GM12891 (cell line): ENCODE results near the gene ALAS2. TPM values are rescaled to one million over a fixed set of nuclear protein-coding genes. Genes with fewer than 3 reads are reported as not detected.
"Not testable (repeated sequence)": the region's sequence is repeated elsewhere in the genome, so short reads cannot be mapped to it uniquely, and the experiment has no call there.

ENCODE experiments used
- DNase-seq: peaks from one replicate; pipeline ENCODE4 v3.0.0; 2011; ENCODE audit warnings: low spot score; ENCODE audit not compliant: insufficient read length
- FAIRE-seq: peaks from 2 replicates; lab custom pipeline; 2011; peaks lifted over from hg19 to GRCh38; lab: Jason Lieb, UNC
- PAX5 ChIP-seq: IDR thresholded peaks from 2 replicates; pipeline ENCODE4 v1.6.1; 2011; ENCODE audit warnings: low read length, moderate library complexity, mild to moderate bottlenecking; ENCODE audit not compliant: insufficient read depth, severe bottlenecking
- POLR2A ChIP-seq: IDR thresholded peaks from 2 replicates; pipeline ENCODE4 v1.6.1; 2011; ENCODE audit warnings: low read depth, low read length, control low read depth
- POLR2AphosphoS5 ChIP-seq: IDR thresholded peaks from 2 replicates; pipeline ENCODE4 v1.6.1; 2011; ENCODE audit warnings: low read depth, low read length, control low read depth
- POU2F2 ChIP-seq: IDR thresholded peaks from 2 replicates; pipeline ENCODE4 v1.6.1; 2011; ENCODE audit warnings: low read depth, mild to moderate bottlenecking, control low read depth, low read length, moderate library complexity
- SPI1 ChIP-seq: IDR thresholded peaks from 2 replicates; pipeline ENCODE4 v1.6.1; 2011; ENCODE audit warnings: low read depth, low read length, control low read depth
- TAF1 ChIP-seq: IDR thresholded peaks from 2 replicates; pipeline ENCODE4 v1.6.1; 2011; ENCODE audit warnings: low read depth, low read length, control low read depth
- polyA plus RNA-seq: library from polyadenylated mRNA; unstranded; fragments of >200 nt; gene quantifications from one replicate; pipeline ENCODE4 v1.2.1, GENCODE V29; 2012; ENCODE audit warnings: low read depth, missing spikeins, inconsistent platforms; ENCODE audit not compliant: missing spikeins

Gene ALAS2, protein sequence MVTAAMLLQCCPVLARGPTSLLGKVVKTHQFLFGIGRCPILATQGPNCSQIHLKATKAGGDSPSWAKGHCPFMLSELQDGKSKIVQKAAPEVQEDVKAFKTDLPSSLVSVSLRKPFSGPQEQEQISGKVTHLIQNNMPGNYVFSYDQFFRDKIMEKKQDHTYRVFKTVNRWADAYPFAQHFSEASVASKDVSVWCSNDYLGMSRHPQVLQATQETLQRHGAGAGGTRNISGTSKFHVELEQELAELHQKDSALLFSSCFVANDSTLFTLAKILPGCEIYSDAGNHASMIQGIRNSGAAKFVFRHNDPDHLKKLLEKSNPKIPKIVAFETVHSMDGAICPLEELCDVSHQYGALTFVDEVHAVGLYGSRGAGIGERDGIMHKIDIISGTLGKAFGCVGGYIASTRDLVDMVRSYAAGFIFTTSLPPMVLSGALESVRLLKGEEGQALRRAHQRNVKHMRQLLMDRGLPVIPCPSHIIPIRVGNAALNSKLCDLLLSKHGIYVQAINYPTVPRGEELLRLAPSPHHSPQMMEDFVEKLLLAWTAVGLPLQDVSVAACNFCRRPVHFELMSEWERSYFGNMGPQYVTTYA
- not detected for polyA plus RNA-seq

DNA sequence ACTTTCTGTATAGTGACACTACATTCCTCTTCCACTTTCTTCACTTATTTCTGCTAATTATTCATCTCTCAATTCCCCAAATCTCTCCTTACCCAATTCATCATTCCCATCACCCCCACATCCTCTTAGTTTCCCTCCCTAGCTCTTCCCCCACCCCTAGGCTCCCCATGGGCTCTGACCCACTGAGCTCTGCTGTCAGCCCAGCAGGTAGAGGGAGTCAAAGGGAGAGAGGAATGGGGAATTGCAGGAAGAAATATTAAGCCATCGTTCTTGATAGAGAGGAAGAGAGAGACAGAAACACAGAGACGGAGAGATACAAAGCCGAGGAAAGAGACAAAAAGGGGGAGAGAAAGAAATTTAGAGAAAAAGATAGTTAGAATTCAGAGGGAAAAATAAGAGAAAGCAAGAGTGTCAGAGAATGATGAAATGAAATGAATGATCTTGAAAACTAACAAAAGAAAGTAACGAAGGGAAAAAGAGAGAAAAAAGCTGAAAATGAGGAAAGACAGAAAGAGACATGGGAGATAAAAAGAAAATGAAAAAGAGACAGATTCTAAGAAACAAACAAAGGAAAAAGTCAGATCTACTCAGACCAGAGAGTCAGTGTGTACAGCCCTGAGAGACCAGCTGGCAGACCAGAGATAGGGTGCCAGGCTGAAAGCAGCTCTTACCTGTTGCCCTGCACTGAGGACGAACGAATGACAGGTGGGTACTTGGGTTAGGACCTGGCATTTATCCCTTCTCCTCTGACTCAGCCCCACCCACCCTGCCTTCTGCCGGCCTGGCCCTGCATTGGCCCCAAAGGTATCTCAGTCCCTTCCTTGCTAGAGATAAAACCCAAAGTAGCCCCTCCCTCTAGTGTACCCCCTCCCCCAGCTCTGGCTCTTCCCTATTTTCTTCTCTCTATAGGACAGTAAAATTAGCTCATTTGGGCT lies at the start of gene ALAS2:
TSS of gene ALAS2 (minus strand) at position 707 of the 935 bp plus-strand sequence. CDS start 4,977 bp downstream, outside the sequence.
- FAIRE-seq (no peak), DNase-seq (no peak)
- TF ChIP-seq TAF1 (no peak), SPI1 (no peak)

DNA sequence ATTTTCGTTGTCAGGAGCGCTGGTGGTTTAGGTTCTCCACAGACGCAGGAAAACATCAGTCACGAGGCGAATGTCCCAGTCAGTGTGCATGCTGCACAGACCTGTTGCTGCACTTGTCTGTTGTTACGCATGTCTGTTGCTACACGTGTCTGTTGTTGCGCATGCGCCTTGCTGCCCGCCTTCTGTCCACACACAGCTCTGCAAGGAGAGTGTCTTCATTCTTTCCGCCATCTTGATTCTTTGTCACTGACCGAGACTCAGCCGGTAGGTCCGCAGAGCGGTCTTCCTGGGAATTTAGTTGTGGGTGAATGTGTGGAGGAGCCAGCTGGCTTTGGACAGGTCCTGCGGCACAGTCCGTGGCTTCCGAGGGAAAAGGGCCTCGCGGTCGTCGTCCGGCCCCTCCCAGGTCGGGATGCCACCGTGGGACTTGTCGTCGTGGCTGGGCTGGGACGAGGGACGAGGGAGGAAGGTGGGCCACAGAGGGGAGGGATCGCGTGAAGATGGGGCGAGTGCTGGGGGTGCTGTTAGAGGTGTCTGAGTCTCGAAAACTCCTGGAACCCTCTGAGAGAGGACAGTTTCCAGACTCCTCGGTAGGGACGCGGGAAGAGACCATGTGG lies 44.2 kb upstream of the ALAS2 start, which contains the start of gene PAGE2B:
TSS of gene PAGE2B (plus strand) at position 180 of the 617 bp plus-strand sequence. CDS start 1,012 bp downstream, outside the sequence.
- DNase-seq (no peak), FAIRE-seq (no peak)
- no peak for TF ChIP-seq TAF1
- TF ChIP-seq POLR2A = no peak
- TF ChIP-seq PAX5 = no peak

DNA sequence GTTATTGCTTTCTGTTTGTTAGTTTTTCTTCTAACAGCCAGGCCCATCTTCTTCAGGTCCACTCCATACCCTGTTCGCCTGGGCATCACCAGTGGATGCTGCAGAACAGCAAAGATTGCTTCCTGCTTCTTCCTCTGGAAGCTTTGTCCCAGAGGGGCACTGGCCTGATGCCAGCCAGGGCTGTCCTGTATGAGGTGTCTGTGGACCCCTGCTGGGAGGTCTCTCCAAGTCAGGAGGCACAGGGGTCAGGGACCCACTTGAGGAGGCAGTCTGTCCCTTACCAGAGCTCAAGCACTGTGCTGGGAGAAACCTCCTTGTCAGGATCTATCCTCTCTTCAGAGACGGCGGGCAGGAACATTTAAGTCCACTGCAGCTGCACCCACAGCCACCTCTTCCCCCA lies 41.5 kb upstream of the ALAS2 start:
- TF ChIP-seq POU2F2 = no peak
- TF ChIP-seq TAF1 = no peak
- TF ChIP-seq POLR2A = no peak
- no peak for TF ChIP-seq SPI1
- no peak for TF ChIP-seq PAX5
- TF ChIP-seq POLR2AphosphoS5 = no peak
- FAIRE-seq (no peak), DNase-seq (no peak)

DNA sequence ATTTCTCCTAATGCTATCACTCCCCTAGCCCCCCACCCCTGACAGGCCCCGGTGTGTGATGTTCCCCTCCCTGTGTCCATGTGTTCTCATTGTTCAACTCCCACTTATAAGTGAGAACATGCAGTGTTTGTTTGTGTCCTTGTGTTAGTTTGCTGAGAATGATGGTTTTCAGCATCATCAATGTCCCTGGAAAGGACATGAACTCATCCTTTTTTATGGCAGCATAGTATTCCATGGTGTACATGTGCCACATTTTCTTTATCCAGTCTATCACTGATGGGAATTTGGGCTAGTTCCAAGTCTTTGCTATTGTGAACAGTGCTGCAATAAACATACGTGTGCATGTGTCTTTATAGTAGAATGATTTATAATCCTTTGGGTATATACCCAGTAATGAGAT lies 36.4 kb upstream of the ALAS2 start:
- not testable (repeated sequence) for FAIRE-seq, DNase-seq

DNA sequence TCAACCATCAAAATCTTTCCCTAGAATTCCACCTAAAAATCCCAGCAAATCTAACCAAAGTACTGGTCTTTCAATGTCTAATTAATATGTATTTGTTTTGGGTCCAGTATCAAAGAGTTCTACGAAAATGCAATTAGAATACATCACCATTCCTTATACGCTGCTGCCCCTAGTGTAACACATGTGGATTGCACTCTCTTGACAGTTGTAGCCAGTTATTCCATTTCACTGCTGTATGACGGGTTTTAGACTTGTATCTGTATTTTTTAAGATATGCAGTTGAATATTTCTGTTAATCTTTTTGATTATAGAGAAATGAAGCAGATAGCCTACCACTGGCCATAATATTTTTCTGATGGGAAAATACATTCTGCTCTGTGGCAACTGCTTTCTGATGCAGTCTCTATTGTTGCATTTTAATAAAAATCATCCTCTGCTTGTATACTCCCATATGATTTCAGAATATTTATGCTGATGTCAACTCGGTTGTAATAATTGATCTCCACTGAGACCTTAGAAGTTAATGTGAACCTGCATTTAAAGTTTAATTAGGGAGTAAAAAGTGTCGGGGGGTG lies 27.0 kb upstream of the ALAS2 start:
- TF ChIP-seq PAX5 = no peak
- TF ChIP-seq POLR2A = no peak
- no peak for TF ChIP-seq POLR2AphosphoS5
- TF ChIP-seq SPI1 = no peak
- no peak for TF ChIP-seq POU2F2
- TF ChIP-seq TAF1 = no peak
- DNase-seq (no peak), FAIRE-seq (peak; percentile 88)

DNA sequence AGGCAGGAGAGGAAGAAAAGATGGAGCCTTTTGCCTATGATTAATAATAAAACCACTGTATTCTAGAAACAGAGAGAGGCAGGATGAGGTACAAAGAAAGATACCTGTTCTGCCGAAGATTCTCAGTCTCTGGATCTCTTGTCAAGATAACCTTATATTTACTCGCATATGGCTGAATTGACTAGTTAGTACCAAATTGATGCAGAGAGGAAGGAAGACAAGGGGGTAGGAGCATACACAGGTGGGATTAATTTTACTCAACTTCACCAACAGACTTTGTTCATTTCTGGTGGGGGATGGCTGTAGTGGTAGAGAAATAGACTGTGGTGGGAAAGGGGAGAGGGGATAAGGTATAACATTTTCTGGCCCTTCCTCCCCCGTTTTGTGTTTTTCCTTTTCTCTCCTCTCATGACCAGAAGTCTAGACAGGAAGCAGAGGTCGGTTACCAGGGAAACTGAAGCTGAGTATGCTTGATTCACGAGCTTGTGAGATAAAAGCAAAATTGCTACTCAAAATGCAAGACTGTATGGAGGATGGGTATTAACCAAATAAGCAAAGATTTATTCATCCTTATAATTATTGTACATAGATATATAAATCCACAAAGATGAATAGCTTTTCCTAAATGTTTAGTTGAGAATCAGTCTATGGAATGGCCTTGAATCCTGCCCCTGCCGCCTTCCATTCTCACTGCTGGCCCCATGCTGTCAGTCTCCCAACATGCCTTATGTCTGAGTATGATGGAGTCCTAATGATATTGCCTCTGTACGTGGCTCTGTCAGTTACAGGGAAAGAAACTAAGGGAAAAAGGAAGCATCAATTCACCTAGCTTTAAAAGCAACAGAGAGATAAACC lies 26.3 kb upstream of the ALAS2 start:
- TF ChIP-seq SPI1 = no peak
- TF ChIP-seq POLR2A = no peak
- no peak for TF ChIP-seq TAF1
- no peak for TF ChIP-seq POU2F2
- no peak for TF ChIP-seq POLR2AphosphoS5
- TF ChIP-seq PAX5 = no peak
- no peak for DNase-seq
- FAIRE-seq = no peak

DNA sequence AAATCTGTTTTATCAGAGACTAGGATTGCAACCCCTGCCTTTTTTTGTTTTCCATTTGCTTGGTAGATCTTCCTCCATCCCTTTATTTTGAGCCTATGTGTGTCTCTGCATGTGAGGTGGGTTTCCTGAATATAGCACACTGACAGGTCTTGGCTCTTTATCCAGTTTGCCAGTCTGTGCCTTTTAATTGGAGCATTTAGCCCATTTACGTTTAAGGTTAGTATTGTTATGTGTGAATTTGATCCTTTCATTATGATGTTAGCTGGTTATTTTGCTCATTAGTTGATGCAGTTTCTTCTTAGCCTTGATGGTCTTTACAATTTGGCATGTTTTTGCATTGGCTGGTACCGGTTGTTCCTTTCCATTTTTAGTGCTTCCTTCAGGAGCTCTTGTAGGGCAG lies 19.8 kb upstream of the ALAS2 start:
- not testable (repeated sequence) for DNase-seq, FAIRE-seq

DNA sequence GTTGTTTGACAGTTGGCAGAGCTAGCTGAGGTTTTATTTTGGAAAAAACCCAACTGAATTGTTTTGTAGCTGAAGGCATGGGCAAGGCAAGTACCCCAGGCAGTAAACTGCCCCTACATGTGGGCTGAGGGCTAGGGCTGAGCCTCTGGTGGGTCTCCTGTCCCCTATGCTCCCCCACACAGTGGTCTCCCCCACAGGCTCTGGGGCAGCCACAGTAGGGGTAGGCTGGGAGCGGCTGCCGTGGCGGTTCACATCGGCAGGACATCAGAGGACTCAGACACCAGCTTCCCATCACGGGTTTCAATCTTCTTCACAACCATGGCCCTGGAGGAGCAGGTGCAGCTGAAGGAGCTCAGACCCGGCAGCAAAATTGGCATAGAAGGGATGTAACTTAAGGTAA lies 10.7 kb upstream of the ALAS2 start:
- no peak for TF ChIP-seq PAX5
- no peak for TF ChIP-seq TAF1
- TF ChIP-seq POLR2AphosphoS5 = no peak
- TF ChIP-seq POLR2A = no peak
- no peak for TF ChIP-seq POU2F2
- TF ChIP-seq SPI1 = no peak
- no peak for DNase-seq
- no peak for FAIRE-seq

DNA sequence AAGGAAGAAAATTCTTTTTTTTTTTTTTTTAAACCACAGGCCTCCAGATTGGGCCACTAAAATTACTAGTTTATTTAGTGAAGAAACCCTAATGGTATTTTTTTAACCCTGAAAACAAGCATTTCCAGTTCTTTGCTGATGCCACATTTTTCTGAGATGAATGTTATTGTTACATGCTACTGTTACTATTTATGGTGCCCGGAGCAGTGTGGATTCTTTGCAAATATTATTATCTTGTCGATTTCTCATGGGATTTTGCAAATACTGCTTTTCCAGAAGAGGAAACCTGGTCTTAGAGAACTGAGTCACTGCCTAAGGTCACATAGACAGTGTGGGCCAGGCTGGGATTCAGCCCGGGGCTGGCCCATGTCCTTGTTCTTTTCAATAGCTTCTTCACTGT lies 8.7 kb upstream of the ALAS2 start:
- FAIRE-seq (no peak), DNase-seq (no peak)
- no peak for TF ChIP-seq POU2F2
- TF ChIP-seq POLR2A = no peak
- no peak for TF ChIP-seq PAX5
- no peak for TF ChIP-seq POLR2AphosphoS5
- no peak for TF ChIP-seq SPI1
- no peak for TF ChIP-seq TAF1
